ENCODE measurements around the gene GIPC2. TPM values are rescaled to one million over a fixed set of nuclear protein-coding genes. Genes with fewer than 3 reads are reported as not detected.
"Not testable (repeated sequence)": the region's sequence is repeated elsewhere in the genome, so short reads cannot be mapped to it uniquely, and the experiment has no call there.

The GIPC2 gene
- total RNA-seq, 1 donor from 2014 or later = 0.47 TPM

GRCh38 chr1:78068681-78069283 lies 23.0 kb downstream of the GIPC2 start:
- no peak for DNase-seq

- DNase-seq = no peak
Measured at GRCh38 chr1:78069784-78070183, 24.0 kb downstream of the GIPC2 start.

- no peak for DNase-seq
Measured at GRCh38 chr1:78070210-78070609, 24.4 kb downstream of the GIPC2 start.

- no peak for DNase-seq
Measured at GRCh38 chr1:78070758-78071157, 25.0 kb downstream of the GIPC2 start.

GRCh38 chr1:78071696-78072095 lies 25.9 kb downstream of the GIPC2 start:
- no peak for DNase-seq

- DNase-seq = no peak
Measured at GRCh38 chr1:78072216-78072615, 26.4 kb downstream of the GIPC2 start.

- DNase-seq = no peak
Measured at GRCh38 chr1:78073441-78073840, 27.7 kb downstream of the GIPC2 start.

- no peak for DNase-seq
Measured at GRCh38 chr1:78075621-78076020, 29.9 kb downstream of the GIPC2 start.

- no peak for DNase-seq
Measured at GRCh38 chr1:78078358-78078757, 32.6 kb downstream of the GIPC2 start.

- DNase-seq = no peak
Measured at GRCh38 chr1:78079580-78079979, 33.8 kb downstream of the GIPC2 start.

- no peak for DNase-seq
Measured at GRCh38 chr1:78080767-78081166, 35.0 kb downstream of the GIPC2 start.

- DNase-seq = no peak
Measured at GRCh38 chr1:78081980-78082860, 36.5 kb downstream of the GIPC2 start.

GRCh38 chr1:78084639-78085038 lies 38.9 kb downstream of the GIPC2 start:
- DNase-seq = not testable (repeated sequence)

- no peak for DNase-seq
Measured at GRCh38 chr1:78086697-78087096, 40.9 kb downstream of the GIPC2 start.

- no peak for DNase-seq
Measured at GRCh38 chr1:78088015-78088414, 42.2 kb downstream of the GIPC2 start.

GRCh38 chr1:78088486-78088885 lies 42.7 kb downstream of the GIPC2 start:
- DNase-seq = no peak

- DNase-seq = no peak
Measured at GRCh38 chr1:78089010-78089409, 43.2 kb downstream of the GIPC2 start.

- DNase-seq = no peak
Measured at GRCh38 chr1:78090472-78091133, 44.8 kb downstream of the GIPC2 start.

- no peak for DNase-seq
Measured at GRCh38 chr1:78091215-78091813, 45.5 kb downstream of the GIPC2 start.

GRCh38 chr1:78091886-78092285 lies 46.1 kb downstream of the GIPC2 start:
- DNase-seq = no peak

- no peak for DNase-seq
Measured at GRCh38 chr1:78092643-78093042, 46.9 kb downstream of the GIPC2 start.

- no peak for DNase-seq
Measured at GRCh38 chr1:78093560-78093959, 47.8 kb downstream of the GIPC2 start.

GRCh38 chr1:78094639-78095038 lies 48.9 kb downstream of the GIPC2 start:
- DNase-seq = no peak
